Measurements from ENCODE around the gene KIF15.

KIF15 gene

GRCh38 chr3:44761424-44762169, at the start of gene KIF15, which contains the start of gene KIAA1143:
Gene KIF15 (plus strand): TSS chr3:44761794. CDS start chr3:44761866, 72 bp downstream.
Gene KIAA1143 (minus strand): TSS chr3:44761619. CDS start chr3:44761602, 17 bp downstream.
- Histone ChIP-seq H3K9ac (ENCODE audit: low read depth, low read length) (peak within 1 kb of the TSS; percentile 98), H3K27me3 (ENCODE audit: insufficient read depth, low read length) (no peaks in the 10 kb centered on the region), H3K9me3 (ENCODE audit: insufficient read depth, low read depth, low read length) (peaks cover 10% of the 10 kb centered on the region), H3K36me3 (ENCODE audit: insufficient read depth, low read depth, low read length) (peaks cover 51% of the 10 kb centered on the region), H3K27ac (ENCODE audit: low read length) (peak within 1 kb of the TSS; percentile 87), H3K4me1 (ENCODE audit: insufficient read depth, low read length) (peaks cover 7% of the 10 kb centered on the region; the same call in 1 of the 2 replicates), H3K4me3 (ENCODE audit: low read length) (peak within 1 kb of the TSS; percentile 99)

DNA sequence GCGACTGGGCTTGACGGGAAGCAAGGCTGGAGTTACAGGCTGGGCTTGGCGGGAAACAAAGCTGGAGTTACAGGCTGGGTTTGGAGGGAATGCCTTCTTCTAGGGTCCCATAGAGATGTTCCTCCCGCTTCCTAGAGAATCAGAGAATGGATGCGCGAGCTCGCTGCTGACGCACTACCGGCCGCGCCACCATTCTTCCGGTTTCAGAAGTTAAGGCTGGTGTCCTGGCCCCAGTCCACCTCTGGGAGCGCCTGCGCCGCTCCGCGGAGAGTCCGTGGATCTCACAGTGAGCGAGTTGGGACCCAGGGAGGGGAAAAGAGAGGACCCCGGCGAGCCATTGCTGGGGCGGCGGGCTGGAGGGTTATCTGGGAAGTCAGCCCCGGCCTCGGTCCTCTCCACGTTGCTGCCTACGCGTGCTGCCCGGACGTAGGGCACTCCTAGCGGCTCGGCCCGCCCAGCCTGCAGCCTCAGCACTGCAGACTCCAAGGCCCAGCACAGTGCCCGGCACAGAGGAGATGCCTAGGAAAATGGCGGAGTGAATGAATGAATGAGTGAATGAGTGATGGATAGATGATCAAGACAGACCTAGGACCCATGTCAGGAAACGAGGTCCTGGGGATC, 49.0 kb upstream of the KIF15 start, which contains the start of gene ZNF502:
ZNF502 (plus strand) TSS at position 206 of the 621 bp plus-strand sequence. CDS start 7,602 bp downstream, outside the sequence.
- H3K4me3 ChIP-seq (ENCODE audit: low read length) = peak within 1 kb of the TSS; percentile 96
- no peaks in the 10 kb centered on the region for H3K27me3 ChIP-seq (ENCODE audit: insufficient read depth, low read length)
- no peak within 1 kb of the TSS for H3K27ac ChIP-seq (ENCODE audit: low read length)
- H3K9me3 ChIP-seq (ENCODE audit: insufficient read depth, low read depth, low read length) = peaks cover 78% of the 10 kb centered on the region
- H3K4me1 ChIP-seq (ENCODE audit: insufficient read depth, low read length) = no peaks in the 10 kb centered on the region
- peak within 1 kb of the TSS; percentile 66; the same call in 1 of the 2 replicates for H3K9ac ChIP-seq (ENCODE audit: low read depth, low read length)
- H3K36me3 ChIP-seq (ENCODE audit: insufficient read depth, low read depth, low read length) = peaks cover 1% of the 10 kb centered on the region; the same call in 1 of the 2 replicates

GRCh38 chr3:44721231-44722102, 40.1 kb upstream of the KIF15 start:
- Histone ChIP-seq H3K9me3 (ENCODE audit: insufficient read depth, low read depth, low read length) (peaks cover 96% of the 10 kb centered on the region), H3K4me3 (ENCODE audit: low read length) (no peak overlapping the region; the same call in 1 of the 2 replicates), H3K36me3 (ENCODE audit: insufficient read depth, low read depth, low read length) (peaks cover 49% of the 10 kb centered on the region), H3K4me1 (ENCODE audit: insufficient read depth, low read length) (no peaks in the 10 kb centered on the region), H3K27ac (ENCODE audit: low read length) (no peak overlapping the region), H3K9ac (ENCODE audit: low read depth, low read length) (no peak overlapping the region), H3K27me3 (ENCODE audit: insufficient read depth, low read length) (no peaks in the 10 kb centered on the region)

- Histone ChIP-seq H3K27me3 (ENCODE audit: insufficient read depth, low read length) (no peaks in the 10 kb centered on the region), H3K36me3 (ENCODE audit: insufficient read depth, low read depth, low read length) (peaks cover 49% of the 10 kb centered on the region), H3K4me1 (ENCODE audit: insufficient read depth, low read length) (no peaks in the 10 kb centered on the region), H3K4me3 (ENCODE audit: low read length) (peak overlapping the region; percentile 17; the same call in 1 of the 2 replicates), H3K9ac (ENCODE audit: low read depth, low read length) (no peak overlapping the region), H3K9me3 (ENCODE audit: insufficient read depth, low read depth, low read length) (peaks cover 93% of the 10 kb centered on the region), H3K27ac (ENCODE audit: low read length) (no peak overlapping the region)
Measured at GRCh38 chr3:44722103-44722401, 39.5 kb upstream of the KIF15 start.

DNA sequence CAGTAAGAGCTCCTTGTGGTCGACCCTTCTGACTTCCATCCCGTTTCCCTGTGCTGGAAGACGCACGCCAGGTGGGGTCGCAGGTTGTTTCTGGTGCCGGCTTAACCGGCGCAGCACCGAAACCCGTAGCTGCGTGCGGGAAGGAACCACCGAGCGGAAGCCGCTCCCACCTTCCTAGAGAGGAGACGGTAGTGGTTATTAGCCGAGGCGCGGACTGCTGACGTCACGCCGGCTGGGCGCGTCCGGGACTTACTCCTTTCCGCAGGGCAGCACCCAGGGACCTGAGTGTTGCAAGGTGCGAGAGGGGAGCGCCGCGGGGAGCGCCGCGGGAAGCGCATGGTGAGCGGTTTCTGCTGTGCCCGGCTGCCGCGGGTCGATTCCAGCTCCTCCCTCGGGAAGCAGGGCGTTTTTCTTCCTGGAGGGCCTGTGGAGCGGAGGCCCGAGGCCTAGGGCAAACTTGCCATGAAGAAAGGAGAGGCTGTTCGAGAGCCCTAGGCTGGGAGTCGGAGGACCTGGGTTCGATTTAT, 32.1 kb upstream of the KIF15 start, which contains the start of gene ZNF501:
ZNF501 (plus strand) TSS at position 252 of the 527 bp plus-strand sequence. CDS start 4,787 bp downstream, outside the sequence.
- Histone ChIP-seq H3K9me3 (ENCODE audit: insufficient read depth, low read depth, low read length) (peaks cover 85% of the 10 kb centered on the region), H3K36me3 (ENCODE audit: insufficient read depth, low read depth, low read length) (peaks cover 32% of the 10 kb centered on the region), H3K9ac (ENCODE audit: low read depth, low read length) (peak within 1 kb of the TSS; percentile 71; the same call in 1 of the 2 replicates), H3K27me3 (ENCODE audit: insufficient read depth, low read length) (no peaks in the 10 kb centered on the region), H3K4me3 (ENCODE audit: low read length) (peak within 1 kb of the TSS; percentile 69), H3K4me1 (ENCODE audit: insufficient read depth, low read length) (no peaks in the 10 kb centered on the region), H3K27ac (ENCODE audit: low read length) (no peak within 1 kb of the TSS)

DNA sequence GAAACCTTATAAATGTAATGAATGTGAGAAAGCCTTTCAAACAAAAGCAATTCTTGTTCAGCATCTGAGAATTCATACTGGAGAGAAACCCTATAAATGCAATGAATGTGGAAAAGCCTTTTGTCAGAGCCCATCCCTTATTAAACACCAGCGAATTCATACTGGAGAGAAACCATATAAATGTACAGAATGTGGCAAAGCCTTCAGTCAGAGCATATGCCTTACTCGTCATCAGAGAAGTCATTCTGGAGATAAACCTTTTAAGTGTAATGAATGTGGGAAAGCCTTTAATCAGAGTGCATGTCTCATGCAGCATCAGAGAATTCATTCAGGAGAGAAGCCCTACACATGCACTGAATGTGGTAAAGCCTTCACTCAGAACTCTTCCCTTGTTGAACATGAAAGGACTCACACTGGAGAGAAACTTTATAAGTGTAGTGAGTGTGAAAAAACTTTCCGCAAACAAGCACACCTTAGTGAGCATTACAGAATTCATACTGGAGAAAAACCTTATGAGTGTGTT, 26.9 kb upstream of the KIF15 start:
- Histone ChIP-seq H3K4me1 (ENCODE audit: insufficient read depth, low read length) (no peaks in the 10 kb centered on the region), H3K27ac (ENCODE audit: low read length) (no peak overlapping the region), H3K27me3 (ENCODE audit: insufficient read depth, low read length) (no peaks in the 10 kb centered on the region), H3K4me3 (ENCODE audit: low read length) (no peak overlapping the region), H3K9me3 (ENCODE audit: insufficient read depth, low read depth, low read length) (peaks cover 91% of the 10 kb centered on the region), H3K36me3 (ENCODE audit: insufficient read depth, low read depth, low read length) (peaks cover 38% of the 10 kb centered on the region), H3K9ac (ENCODE audit: low read depth, low read length) (no peak overlapping the region)

DNA sequence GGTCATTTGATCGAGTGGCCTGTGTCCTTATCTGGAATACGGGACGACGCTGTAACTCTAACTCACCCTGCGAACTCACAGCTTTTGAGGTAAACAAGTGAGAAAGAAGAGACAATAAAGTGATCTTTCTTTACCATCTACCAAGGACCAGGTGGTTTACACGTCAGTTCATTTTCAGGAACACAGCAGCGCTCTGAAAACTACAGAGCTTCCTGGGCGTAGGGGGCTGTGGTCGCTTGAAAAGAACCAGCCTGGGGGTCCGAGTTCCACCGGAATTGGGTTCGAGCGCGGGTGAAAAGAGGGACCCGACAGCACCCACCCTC, 532 bp upstream of the KIF15 start:
- Histone ChIP-seq H3K27me3 (ENCODE audit: insufficient read depth, low read length) (no peaks in the 10 kb centered on the region), H3K36me3 (ENCODE audit: insufficient read depth, low read depth, low read length) (peaks cover 51% of the 10 kb centered on the region), H3K4me1 (ENCODE audit: insufficient read depth, low read length) (peaks cover 7% of the 10 kb centered on the region; the same call in 1 of the 2 replicates), H3K27ac (ENCODE audit: low read length) (peak overlapping the region; percentile 87), H3K9me3 (ENCODE audit: insufficient read depth, low read depth, low read length) (peaks cover 10% of the 10 kb centered on the region), H3K9ac (ENCODE audit: low read depth, low read length) (peak overlapping the region; percentile 98), H3K4me3 (ENCODE audit: low read length) (peak overlapping the region; percentile 99)

DNA sequence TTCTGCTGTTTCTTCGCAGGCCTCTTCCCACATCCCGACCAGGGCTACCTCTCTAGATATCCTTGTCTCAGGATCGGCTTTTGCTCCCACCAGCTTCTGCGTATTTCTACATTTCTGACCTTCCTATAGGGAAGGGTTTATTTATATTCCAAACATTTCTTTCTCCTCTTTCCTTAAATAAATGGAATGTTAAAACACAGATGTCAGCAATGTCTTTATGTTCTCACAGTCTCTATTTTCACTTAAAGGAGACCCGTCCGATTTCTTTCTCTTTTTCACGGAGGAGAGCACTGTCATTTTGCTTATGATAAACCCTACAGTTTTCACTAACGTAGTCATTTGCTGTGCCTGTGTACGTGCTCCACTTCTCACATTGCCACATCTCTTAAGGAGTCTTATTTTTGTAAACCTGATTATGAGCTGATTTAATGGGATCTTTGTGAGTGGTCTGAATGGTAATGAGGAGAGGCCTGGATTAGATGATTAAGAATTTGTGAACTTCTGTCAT, 630 bp downstream of the KIF15 start:
- Histone ChIP-seq H3K4me1 (ENCODE audit: insufficient read depth, low read length) (peaks cover 7% of the 10 kb centered on the region; the same call in 1 of the 2 replicates), H3K27ac (ENCODE audit: low read length) (peak overlapping the region; percentile 84), H3K9me3 (ENCODE audit: insufficient read depth, low read depth, low read length) (peaks cover 13% of the 10 kb centered on the region), H3K27me3 (ENCODE audit: insufficient read depth, low read length) (no peaks in the 10 kb centered on the region), H3K4me3 (ENCODE audit: low read length) (peak overlapping the region; percentile 99), H3K9ac (ENCODE audit: low read depth, low read length) (peak overlapping the region; percentile 98), H3K36me3 (ENCODE audit: insufficient read depth, low read depth, low read length) (peaks cover 49% of the 10 kb centered on the region)

DNA sequence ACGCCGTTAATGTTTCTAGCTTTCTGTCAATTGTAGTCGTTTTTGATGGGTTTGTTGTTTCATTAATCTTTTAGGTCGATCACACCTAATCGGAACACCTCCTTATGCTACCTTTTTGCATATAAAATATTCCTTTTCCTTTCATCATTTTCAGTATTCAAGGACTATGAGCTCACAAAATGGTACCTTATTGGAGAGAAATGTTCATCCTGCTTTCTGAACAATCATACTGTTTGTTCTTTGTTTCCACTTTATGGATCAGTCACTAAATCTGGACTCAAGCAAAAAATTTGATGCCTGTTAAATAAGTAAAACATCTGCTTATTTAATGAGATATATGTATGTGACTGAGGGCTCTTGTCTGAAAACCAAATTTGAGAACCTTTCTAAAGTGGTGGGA, 1.1 kb downstream of the KIF15 start:
- peaks cover 7% of the 10 kb centered on the region; the same call in 1 of the 2 replicates for H3K4me1 ChIP-seq (ENCODE audit: insufficient read depth, low read length)
- peaks cover 46% of the 10 kb centered on the region for H3K36me3 ChIP-seq (ENCODE audit: insufficient read depth, low read depth, low read length)
- peak overlapping the region; percentile 84 for H3K27ac ChIP-seq (ENCODE audit: low read length)
- peaks cover 15% of the 10 kb centered on the region for H3K9me3 ChIP-seq (ENCODE audit: insufficient read depth, low read depth, low read length)
- H3K9ac ChIP-seq (ENCODE audit: low read depth, low read length) = peak overlapping the region; percentile 98
- H3K27me3 ChIP-seq (ENCODE audit: insufficient read depth, low read length) = no peaks in the 10 kb centered on the region
- H3K4me3 ChIP-seq (ENCODE audit: low read length) = peak overlapping the region; percentile 99

DNA sequence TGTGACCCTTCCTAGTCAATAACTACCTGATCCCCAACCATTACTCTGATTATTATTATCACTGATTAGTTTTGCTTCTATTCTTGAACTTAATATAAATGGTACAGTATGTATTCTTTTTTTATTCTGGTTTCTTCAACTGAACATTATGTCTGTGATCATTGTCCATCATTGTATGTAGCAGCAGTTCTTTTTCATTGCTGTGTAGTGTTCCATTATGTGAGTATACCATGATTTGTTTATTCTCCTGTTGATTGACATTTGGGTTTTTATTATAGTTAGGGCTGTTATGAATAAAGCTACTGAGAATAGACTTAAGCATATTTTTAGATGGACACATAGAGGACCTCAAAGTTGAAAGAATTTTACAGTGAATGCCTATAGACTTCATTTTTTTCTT, 2.7 kb downstream of the KIF15 start:
- Histone ChIP-seq H3K4me3 (ENCODE audit: low read length) (no peak overlapping the region), H3K27ac (ENCODE audit: low read length) (no peak overlapping the region), H3K9me3 (ENCODE audit: insufficient read depth, low read depth, low read length) (peaks cover 21% of the 10 kb centered on the region), H3K9ac (ENCODE audit: low read depth, low read length) (no peak overlapping the region), H3K4me1 (ENCODE audit: insufficient read depth, low read length) (peaks cover 7% of the 10 kb centered on the region; the same call in 1 of the 2 replicates), H3K36me3 (ENCODE audit: insufficient read depth, low read depth, low read length) (peaks cover 41% of the 10 kb centered on the region), H3K27me3 (ENCODE audit: insufficient read depth, low read length) (no peaks in the 10 kb centered on the region)

Data from iPS-20b (cell line).